Measurements from ENCODE around the gene BHLHE41.

Gene BHLHE41

DNA sequence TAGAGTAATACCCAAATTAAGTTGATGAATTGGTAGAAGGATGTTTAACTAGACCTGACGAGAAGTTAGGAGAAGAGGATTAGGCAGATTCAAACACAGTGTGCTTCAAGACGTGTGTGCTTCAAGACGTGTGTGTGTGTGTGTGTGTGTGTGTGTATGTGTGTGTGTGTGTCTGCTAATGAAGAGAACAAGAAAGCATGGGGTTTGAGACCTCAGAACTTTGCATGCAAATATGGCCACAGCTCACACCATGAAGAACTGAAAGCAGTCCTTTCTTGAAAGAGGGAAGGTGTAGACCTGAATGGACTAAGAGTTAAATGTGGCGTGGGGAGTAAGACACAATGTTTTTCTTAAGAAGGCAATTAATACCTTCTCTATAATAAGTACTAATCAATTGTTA, 38.1 kb upstream of the BHLHE41 start:
- H3K27ac Mint-ChIP-seq = no peak overlapping the region
- H3K4me1 Mint-ChIP-seq = no peaks in the 10 kb centered on the region
- H3K27me3 Mint-ChIP-seq (ENCODE audit: low read depth) = peaks cover 8% of the 10 kb centered on the region
- H3K9me3 Mint-ChIP-seq = no peaks in the 10 kb centered on the region
- no peaks in the 10 kb centered on the region for H3K36me3 Mint-ChIP-seq (ENCODE audit: low read depth)
- no peak for TF ChIP-seq CTCF (IDR thresholded peaks at IDR 0.05; ENCODE audit: unreplicated experiment in 3 of 3)
- H3K4me3 Mint-ChIP-seq = no peak overlapping the region

GRCh38 chr12:26162174-26162573, 37.3 kb upstream of the BHLHE41 start:
- H3K27me3 Mint-ChIP-seq (ENCODE audit: low read depth) = peaks cover 6% of the 10 kb centered on the region
- no peaks in the 10 kb centered on the region for H3K36me3 Mint-ChIP-seq (ENCODE audit: low read depth)
- no peaks in the 10 kb centered on the region for H3K9me3 Mint-ChIP-seq
- H3K27ac Mint-ChIP-seq = no peak overlapping the region
- H3K4me1 Mint-ChIP-seq = no peaks in the 10 kb centered on the region
- TF ChIP-seq CTCF (IDR thresholded peaks at IDR 0.05; ENCODE audit: unreplicated experiment in 3 of 3) = no peak
- H3K4me3 Mint-ChIP-seq = no peak overlapping the region

- H3K4me1 Mint-ChIP-seq = no peaks in the 10 kb centered on the region
Measured at GRCh38 chr12:26158078-26158764, 33.4 kb upstream of the BHLHE41 start.

DNA sequence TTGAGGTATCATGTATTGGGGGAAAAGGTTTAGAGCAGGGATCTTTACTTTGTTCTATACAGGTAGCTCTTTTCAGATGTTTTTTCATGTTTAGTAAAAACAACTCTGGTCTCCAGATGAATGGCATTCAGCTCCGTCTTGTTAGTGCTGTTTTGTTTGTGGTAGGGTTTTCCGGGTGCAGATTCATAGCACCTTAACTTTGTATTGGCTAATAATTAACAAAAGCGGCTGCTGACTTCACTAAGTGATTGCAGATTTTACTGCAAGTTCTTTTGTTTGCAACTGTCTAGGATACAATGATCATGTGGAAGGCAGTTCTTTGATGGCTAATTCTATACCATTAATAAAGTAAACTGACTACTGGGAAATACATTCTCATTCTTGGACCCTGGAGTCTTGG, 32.2 kb upstream of the BHLHE41 start:
- Mint-ChIP-seq H3K4me1 (no peaks in the 10 kb centered on the region), H3K9me3 (no peaks in the 10 kb centered on the region), H3K4me3 (no peak overlapping the region), H3K27ac (peak overlapping the region in 1 of 3 experiments; percentile 59), H3K27me3 (ENCODE audit: low read depth) (peaks cover 3% of the 10 kb centered on the region), H3K36me3 (ENCODE audit: low read depth) (no peaks in the 10 kb centered on the region)
- TF ChIP-seq CTCF (IDR thresholded peaks at IDR 0.05; ENCODE audit: unreplicated experiment in 3 of 3) = no peak

More at GRCh38 chr12:26158078-26158764, 33.4 kb upstream of the BHLHE41 start:
- H3K36me3 Mint-ChIP-seq (ENCODE audit: low read depth) = no peaks in the 10 kb centered on the region
- TF ChIP-seq CTCF (IDR thresholded peaks at IDR 0.05; ENCODE audit: unreplicated experiment in 3 of 3) = no peak
- H3K27me3 Mint-ChIP-seq (ENCODE audit: low read depth) = peaks cover 3% of the 10 kb centered on the region
- no peaks in the 10 kb centered on the region for H3K9me3 Mint-ChIP-seq
- no peak overlapping the region for H3K4me3 Mint-ChIP-seq
- no peak overlapping the region for H3K27ac Mint-ChIP-seq

DNA sequence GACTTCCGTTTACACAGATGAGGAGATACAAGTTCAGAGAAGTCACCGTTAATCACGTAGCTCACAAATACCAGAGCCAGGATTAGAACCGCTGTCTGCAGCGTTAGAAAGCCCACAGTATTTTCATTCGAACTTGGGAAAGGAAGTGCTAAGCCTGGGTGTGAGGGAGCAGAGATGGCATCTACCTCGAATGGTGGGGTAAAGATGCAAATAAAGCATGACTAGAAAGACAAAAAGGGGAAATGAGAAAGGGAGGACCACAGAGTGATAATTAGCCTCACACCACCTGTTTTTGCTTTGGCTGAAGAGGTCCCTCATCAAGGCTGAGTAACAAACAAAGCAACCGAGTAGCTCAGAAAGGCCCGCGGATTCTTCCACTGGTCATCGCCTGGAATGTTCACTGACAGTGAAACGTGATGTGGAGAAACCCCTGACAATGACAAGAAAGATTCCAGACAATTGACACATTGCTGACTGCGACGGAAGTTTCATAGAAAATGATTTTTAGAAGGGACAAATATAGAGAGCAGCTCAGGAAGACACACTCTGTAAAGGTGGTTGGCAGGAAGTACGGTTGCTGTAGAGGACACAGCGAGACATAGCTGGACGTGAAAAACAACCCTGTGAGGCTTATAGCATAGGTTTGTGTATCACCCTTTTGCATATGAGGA, 31.5 kb upstream of the BHLHE41 start:
- peaks cover 3% of the 10 kb centered on the region for H3K27me3 Mint-ChIP-seq (ENCODE audit: low read depth)
- TF ChIP-seq CTCF (IDR thresholded peaks at IDR 0.05; ENCODE audit: unreplicated experiment in 3 of 3) = no peak
- no peaks in the 10 kb centered on the region for H3K36me3 Mint-ChIP-seq (ENCODE audit: low read depth)
- no peak overlapping the region for H3K4me3 Mint-ChIP-seq
- no peaks in the 10 kb centered on the region for H3K9me3 Mint-ChIP-seq
- H3K4me1 Mint-ChIP-seq = no peaks in the 10 kb centered on the region
- H3K27ac Mint-ChIP-seq = peak overlapping the region in 1 of 3 experiments; percentile 59

Data from nephron (organoid).